ENCODE results near the gene ANXA4.
"Not testable (repeated sequence)": the region's sequence is repeated elsewhere in the genome, so short reads cannot be mapped to it uniquely, and the experiment has no call there.

ANXA4 gene

DNA sequence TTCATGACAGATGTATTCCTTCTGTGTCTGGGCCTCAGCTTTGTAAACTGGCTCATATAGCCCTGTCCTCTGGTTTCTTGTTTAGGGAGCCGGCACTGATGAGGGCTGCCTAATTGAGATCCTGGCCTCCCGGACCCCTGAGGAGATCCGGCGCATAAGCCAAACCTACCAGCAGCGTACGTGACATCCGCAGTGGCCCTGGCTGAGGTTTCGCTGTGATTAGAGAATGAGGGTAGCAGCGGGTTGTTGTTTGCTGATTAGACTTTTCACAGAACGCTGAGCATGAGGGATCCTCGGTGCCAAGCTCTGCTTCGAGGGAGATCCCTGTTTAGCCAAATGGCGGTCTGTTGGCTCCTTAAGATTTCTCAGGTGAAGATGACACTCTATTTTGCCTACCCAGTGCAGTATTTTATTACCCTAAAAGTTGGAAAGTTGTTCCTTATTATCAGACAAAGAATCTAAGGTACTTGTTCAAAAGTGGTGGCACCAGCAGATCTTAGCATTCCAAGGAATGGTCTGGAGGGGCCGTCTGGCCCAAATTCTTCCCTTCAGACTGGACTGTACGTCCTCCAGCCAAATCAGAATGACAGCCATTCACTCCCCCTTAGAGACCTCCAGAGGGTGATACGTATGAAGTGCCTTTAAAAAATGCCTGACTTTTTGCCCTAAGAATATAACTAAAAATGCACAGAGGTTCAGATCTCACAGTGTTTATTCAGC is 66.0 kb downstream of the ANXA4 start:
- no peak for DNase-seq (ENCODE audit: low read depth)

GRCh38 chr2:69810550-69810949 is 68.6 kb downstream of the ANXA4 start:
- DNase-seq (ENCODE audit: low read depth) = no peak

DNA sequence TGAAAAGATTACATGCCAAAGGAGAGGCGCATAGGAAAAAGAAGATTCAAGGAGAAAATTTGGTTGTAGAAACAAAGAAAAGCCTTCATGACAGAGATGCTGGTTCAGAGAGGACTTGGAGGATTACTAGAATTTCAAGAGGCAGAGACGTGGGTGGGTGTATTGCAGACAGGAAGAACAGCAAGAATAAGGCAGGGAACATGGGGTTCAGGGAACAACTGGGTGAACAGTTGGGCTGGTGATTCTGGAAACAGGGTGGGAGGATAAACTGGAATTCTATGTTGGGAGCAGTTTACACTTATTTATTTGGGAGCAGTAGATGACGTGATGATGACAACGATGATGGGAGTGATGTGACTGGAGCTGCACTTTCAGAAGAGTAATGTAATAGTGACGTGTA is 69.1 kb downstream of the ANXA4 start:
- DNase-seq (ENCODE audit: low read depth) = no peak

GRCh38 chr2:69811591-69811990 is 69.7 kb downstream of the ANXA4 start:
- no peak for DNase-seq (ENCODE audit: low read depth)

DNA sequence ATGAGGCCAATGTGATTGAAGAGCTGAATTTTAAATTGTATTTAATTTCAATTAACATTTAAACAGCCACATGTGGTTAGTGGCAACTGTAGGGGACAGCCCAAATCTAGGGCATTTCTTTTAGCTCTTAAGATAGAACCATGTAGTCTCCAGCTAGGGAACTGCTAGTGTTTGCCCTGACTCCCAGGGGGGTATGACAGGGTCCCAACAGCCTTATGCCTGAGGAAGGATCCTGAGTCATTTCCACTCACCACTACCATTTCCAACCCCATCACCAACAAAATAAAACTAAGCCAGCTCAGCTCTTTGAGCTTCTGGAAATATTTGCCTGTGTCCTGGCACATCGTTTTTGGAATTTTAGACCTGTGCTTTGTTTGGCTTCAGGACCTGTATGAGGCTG is 73.8 kb downstream of the ANXA4 start:
- DNase-seq (ENCODE audit: low read depth) = peak; percentile 35

GRCh38 chr2:69816923-69817542 is 75.1 kb downstream of the ANXA4 start:
- peak; percentile 94 for DNase-seq (ENCODE audit: low read depth)

- no peak for DNase-seq (ENCODE audit: low read depth)
Observed at GRCh38 chr2:69817729-69818501, 76.0 kb downstream of the ANXA4 start.

DNA sequence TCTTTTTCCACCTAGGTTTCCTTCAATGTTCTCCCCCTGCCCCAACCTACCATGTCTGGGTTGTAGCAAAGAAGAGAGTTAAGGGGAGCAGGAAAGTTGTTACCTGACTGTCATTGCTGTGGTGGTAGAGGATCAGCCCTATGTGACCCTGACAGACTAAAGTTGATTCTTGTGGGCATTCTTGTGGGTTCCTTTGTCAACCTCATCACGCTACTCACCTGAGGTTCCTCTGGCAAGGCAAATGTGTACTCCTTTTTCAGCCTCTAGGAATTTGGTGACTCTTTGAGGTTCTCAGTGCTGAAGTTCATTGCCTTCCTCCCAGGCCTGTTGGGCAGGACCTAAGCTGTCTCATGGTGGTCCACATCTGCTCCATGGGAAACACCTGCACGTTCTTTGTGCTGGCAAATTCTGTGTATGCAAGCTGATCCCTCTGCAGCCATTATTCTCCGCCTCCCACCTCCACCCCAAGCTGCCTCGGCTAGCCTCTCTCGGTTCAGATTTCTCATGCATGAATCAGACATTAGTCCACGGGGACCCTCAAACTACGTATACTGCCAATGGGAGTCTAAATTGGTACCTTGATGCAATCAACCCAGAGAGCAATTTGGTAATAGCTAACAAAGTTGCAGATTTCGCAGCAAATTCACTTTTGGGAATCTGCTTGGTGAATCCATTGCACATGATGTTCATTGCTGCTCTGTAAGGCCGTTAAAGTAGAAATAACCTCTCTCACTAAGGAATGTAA is 86.0 kb downstream of the ANXA4 start:
- peak; percentile 44 for DNase-seq (ENCODE audit: low read depth)

GRCh38 chr2:69828938-69829255 is 87.0 kb downstream of the ANXA4 start:
- DNase-seq (ENCODE audit: low read depth) = no peak

GRCh38 chr2:69829256-69830044 is 87.5 kb downstream of the ANXA4 start, which contains the start of gene GMCL1:
Gene GMCL1 (plus strand): TSS chr2:69829660. CDS start chr2:69829893, 233 bp downstream.
- peak; percentile 97 for DNase-seq (ENCODE audit: low read depth)

DNA sequence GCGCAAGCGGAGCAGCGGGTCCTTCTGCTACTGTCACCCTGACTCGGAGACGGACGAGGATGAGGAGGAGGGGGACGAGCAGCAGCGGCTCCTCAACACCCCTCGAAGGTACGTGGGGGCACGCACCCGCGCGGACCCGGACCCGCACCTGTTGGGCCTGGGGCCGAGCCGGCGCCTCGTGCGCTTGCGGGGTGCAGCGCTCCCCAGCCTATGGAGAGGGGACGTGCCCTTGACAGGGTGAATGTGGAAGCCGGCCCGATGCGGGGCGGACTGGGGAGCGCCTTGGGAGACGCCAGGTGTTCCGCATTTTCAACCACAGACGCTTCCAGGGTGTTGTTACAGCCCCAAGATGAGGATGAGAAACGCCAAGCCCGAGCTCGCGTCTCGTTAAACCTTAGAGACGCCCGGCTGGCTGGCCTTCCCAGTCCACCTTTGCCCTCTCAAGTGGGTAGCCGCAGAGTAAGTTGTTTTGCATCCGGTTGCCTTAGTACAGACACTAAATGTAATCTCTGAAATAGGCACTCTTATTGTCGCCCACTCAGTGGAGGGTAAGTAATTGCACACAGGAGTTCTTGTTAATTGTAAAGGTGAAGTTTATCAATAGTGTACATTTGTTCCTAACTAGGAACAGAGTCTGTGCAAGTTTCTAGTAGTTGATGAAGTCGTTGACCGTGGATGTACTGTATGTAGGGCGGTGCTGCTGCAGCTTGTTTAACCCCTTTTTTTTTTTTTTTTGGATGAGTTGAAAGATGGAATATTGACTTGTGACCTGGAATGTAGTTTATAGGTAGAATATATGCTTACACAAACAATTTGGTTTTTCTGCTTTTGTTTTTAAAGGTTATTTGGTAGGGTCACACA is 88.3 kb downstream of the ANXA4 start:
- DNase-seq (ENCODE audit: low read depth) = peak; percentile 65

- not testable (repeated sequence) for DNase-seq (ENCODE audit: low read depth)
Observed at GRCh38 chr2:69830906-69831241, 88.9 kb downstream of the ANXA4 start.

DNA sequence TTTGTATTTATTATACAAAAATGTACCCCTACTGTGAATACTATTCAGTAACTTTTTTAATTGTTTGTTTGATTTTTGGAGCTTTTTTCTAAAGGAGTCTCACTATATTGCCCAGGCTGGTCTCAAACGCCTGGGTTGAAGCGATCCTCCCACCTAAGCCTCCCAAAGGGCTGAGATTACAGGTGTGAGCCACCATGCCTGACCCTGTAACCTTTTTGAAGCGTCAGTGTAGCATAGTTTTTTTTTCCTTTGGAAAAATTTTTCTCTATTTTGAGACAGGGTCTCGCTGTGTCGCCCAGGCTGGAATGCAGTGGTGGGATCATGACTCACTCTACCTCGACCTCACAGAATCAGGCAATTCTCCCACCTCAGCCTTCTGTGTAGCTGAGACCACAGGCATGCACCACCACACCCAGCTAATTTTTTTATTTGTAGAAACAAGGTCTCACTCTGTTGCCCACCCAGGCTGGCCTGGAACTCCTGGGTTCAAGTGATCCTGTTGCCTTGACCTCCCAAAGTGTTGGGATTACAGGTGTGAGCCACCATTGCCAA is 89.5 kb downstream of the ANXA4 start:
- peak; percentile 43 for DNase-seq (ENCODE audit: low read depth)

DNA sequence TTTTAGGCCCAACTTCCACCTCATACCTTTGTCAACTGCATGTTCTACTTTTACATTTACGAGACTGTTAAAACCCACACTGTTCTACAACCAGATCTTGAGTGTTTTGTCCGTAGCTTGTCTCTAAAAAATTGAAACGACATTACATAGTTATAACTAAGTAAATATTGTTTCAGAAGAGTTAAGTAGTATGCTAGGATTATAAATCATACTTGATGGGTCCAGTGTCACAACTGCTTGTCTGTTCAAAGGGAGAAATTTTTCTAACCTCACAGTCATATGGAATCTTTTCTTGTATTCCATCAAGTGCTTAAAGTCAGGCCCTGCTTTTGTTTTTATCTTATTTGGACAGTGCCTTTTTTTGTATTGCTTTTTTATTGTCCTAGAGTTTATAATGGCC is 91.8 kb downstream of the ANXA4 start:
- no peak for DNase-seq (ENCODE audit: low read depth)

DNA sequence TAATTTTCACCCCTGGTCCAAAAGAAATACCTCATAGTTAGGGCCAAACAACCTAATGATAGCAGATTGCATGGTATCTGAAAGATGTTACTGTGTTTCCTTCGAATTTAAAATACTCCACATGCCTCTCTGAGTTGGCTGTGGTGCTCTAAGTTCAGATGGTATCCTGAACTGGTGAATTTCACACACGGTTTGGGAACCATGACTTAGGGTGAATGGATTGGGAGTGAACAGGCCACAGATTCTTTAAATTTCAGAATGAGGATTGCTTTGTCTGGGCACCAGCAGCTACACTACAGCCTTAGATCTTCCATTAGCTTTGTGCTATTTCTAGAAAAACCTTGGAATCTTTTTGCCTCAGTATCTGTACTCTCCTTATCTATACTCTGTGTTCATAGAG is 93.7 kb downstream of the ANXA4 start:
- no peak for DNase-seq (ENCODE audit: low read depth)

DNA sequence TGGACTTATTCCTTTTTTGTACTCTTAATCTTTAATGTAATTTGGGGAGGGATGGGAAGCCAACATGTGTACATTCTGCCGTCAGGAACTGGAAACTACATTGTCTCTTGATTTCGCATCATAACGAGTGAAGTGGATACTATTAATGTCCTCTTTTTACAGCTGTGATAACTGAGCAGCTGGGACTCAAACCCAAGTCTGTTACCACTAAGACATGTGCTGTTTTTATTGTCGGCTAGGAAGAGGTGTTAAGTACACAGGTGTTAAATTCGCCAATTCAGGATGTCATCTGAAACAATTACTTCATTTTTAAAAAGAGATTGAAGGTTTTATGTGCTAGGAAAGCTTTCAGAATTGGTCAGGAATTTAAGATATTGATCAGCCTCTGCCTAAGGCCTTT is 94.4 kb downstream of the ANXA4 start:
- DNase-seq (ENCODE audit: low read depth) = no peak

GRCh38 chr2:69837533-69837932 is 95.6 kb downstream of the ANXA4 start:
- DNase-seq (ENCODE audit: low read depth) = no peak

DNA sequence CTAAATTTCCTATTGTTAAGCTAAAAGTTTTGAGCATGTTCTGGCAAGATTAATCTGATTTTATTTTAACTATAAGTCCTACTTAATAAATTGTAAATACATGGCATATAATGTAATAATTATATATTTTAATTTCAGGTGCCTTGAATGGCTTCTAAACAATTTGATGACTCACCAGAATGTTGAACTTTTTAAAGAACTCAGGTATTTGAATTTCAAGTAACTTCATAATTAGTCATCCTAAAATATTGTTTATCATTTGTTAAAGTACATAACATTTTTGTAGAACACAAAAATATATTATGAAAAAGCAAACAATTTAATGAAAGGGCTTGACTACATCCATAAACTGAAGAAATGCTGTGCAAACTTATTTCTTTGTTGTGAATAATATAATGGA is 102.1 kb downstream of the ANXA4 start:
- no peak for DNase-seq (ENCODE audit: low read depth)

GRCh38 chr2:69844560-69844959 is 102.6 kb downstream of the ANXA4 start:
- DNase-seq (ENCODE audit: low read depth) = no peak

Data from ELR (cell line).